ENCODE measurements around the gene FLNA. TPM values are rescaled to one million over a fixed set of nuclear protein-coding genes. Genes with fewer than 3 reads are reported as not detected.

FLNA gene
- total RNA-seq, 3 donors from 2014 or later = 416 to 675 (median 622) TPM

DNA sequence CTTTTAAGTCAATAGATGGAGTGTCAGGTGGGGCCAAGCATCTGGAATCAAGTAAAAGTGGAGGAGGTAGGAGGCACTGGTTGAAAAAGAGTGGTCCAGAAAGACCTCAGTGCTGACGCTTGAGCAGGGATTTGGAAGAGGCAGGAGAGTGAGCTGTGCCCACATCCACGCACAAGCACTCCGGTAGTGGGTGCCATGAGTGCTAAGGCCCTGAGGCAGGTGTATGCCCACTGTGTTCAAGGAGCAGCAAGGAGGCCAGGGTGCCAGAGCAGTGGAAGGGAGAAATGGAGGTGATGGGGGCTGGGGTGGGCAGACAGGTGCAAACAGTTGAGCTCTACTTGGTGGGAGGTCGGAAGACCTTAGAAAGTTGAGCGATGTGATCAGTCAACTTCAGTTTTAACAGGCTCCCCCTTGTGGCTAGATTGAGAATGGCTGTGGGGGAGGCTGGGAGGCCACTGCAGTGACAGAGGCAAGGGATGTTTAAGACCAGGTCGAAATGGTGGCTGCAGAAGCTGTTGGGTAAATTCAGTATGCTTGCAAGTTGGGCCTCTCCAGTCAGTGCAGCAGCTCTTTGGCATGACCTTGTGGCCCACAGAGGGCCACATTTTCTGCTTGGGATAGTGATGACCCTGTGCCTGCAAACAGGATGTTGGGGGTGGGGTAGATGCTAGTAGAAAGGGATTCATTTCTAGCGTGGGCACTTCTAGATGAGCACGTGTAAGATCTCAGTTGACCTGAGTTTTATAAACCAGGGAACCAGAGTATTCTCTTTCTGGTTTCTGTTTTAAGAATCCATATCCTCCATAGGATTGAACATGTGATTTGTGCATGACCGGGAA is 66.1 kb downstream of the FLNA start:
- H3K27me3 ChIP-seq = peaks cover 0 to 73% of the 10 kb centered on the region in 2 donors
- H3K27ac ChIP-seq = no peak overlapping the region
- no peaks in the 10 kb centered on the region for H3K36me3 ChIP-seq
- no peaks in the 10 kb centered on the region for H3K9me3 ChIP-seq
- TF ChIP-seq, protein P1, sequence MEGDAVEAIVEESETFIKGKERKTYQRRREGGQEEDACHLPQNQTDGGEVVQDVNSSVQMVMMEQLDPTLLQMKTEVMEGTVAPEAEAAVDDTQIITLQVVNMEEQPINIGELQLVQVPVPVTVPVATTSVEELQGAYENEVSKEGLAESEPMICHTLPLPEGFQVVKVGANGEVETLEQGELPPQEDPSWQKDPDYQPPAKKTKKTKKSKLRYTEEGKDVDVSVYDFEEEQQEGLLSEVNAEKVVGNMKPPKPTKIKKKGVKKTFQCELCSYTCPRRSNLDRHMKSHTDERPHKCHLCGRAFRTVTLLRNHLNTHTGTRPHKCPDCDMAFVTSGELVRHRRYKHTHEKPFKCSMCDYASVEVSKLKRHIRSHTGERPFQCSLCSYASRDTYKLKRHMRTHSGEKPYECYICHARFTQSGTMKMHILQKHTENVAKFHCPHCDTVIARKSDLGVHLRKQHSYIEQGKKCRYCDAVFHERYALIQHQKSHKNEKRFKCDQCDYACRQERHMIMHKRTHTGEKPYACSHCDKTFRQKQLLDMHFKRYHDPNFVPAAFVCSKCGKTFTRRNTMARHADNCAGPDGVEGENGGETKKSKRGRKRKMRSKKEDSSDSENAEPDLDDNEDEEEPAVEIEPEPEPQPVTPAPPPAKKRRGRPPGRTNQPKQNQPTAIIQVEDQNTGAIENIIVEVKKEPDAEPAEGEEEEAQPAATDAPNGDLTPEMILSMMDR (IDR thresholded peaks at IDR 0.05) = peak in 2 of 3 donors; percentile 64 to 69
- no peak for TF ChIP-seq POLR2A (IDR thresholded peaks at IDR 0.05)
- peak in 1 of 2 donors; percentile 35 for DNase-seq (ENCODE audit: low spot score in 2 of 2)
- H3K4me3 ChIP-seq = no peak overlapping the region
- no peaks in the 10 kb centered on the region for H3K4me1 ChIP-seq
- intact Hi-C loops (cut with DNase I; ENCODE audit: low total_unique reads) = no loop called here

DNA sequence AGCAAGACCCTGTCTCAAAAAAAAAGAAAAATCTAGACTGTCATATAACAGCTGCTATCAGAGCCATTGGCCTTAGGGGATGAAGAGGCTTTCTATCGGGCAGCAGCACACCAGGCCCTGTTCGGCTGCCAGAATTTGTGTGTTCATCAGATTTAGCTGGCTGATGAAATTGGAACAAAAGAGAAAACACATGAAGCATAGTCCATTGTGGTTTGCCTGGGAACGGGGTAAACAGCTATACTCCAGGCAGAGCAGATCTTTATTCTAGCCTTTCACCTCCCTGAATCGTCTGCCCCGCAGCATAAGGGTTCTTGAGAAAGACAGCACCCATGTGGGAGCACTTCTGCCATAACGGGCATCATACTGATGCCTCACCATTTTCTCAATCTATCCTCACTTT is 67.2 kb downstream of the FLNA start:
- peak overlapping the region in 1 of 2 donors; percentile 38 for H3K27ac ChIP-seq
- no peak for DNase-seq (ENCODE audit: low spot score in 2 of 2)
- H3K36me3 ChIP-seq = no peaks in the 10 kb centered on the region
- intact Hi-C loops (cut with DNase I; ENCODE audit: low total_unique reads) = no loop called here
- no peaks in the 10 kb centered on the region for H3K9me3 ChIP-seq
- peaks cover 0 to 65% of the 10 kb centered on the region in 2 donors for H3K27me3 ChIP-seq
- no peaks in the 10 kb centered on the region for H3K4me1 ChIP-seq
- H3K4me3 ChIP-seq = no peak overlapping the region
- TF ChIP-seq, protein P1 (IDR thresholded peaks at IDR 0.05) = no peak
- TF ChIP-seq POLR2A (IDR thresholded peaks at IDR 0.05) (no peak), POLR2AphosphoS5 (IDR thresholded peaks at IDR 0.05) (no peak)

DNA sequence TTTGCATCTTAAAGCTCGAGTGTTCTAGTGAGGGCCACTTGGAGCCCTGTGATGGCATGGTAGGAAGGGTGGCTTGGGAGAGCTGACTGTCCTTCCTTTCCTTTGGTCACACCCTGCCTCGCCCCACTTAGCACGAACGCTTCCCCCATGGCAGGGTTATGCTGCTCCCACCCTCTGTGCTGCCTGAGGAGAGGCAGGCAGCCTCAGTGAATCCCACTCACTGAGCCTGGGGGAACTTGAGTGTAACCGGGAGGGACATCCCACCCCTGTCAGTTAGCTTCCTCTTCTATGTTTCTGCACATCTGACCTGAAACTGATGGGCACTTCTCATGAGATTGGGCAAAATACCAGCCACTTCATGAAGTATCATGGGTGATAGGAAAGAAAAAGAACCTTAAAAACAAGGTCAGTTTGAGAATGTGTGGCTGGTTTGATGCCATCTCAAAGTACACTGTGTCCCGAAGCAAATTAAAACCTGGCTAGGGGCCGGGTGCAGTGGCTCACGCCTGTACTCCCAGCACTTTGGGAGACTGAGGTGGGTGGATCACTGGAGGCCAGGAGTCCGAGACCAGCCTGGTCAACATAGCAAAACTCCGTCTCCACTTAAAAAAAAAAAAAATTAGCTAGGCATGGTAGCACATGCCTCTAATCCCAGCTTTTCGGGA is 68.8 kb downstream of the FLNA start:
- Histone ChIP-seq H3K36me3 (no peaks in the 10 kb centered on the region), H3K9me3 (no peaks in the 10 kb centered on the region), H3K27ac (no peak overlapping the region), H3K4me1 (no peaks in the 10 kb centered on the region), H3K27me3 (peaks cover 0 to 57% of the 10 kb centered on the region in 2 donors), H3K4me3 (no peak overlapping the region)
- no peak for DNase-seq (ENCODE audit: low spot score in 2 of 2)
- no peak for TF ChIP-seq POLR2A (IDR thresholded peaks at IDR 0.05)
- no peak for TF ChIP-seq POLR2AphosphoS5 (IDR thresholded peaks at IDR 0.05)
- TF ChIP-seq, protein P1 (IDR thresholded peaks at IDR 0.05) = no peak
- intact Hi-C loops (cut with DNase I; ENCODE audit: low total_unique reads) = no loop called here

DNA sequence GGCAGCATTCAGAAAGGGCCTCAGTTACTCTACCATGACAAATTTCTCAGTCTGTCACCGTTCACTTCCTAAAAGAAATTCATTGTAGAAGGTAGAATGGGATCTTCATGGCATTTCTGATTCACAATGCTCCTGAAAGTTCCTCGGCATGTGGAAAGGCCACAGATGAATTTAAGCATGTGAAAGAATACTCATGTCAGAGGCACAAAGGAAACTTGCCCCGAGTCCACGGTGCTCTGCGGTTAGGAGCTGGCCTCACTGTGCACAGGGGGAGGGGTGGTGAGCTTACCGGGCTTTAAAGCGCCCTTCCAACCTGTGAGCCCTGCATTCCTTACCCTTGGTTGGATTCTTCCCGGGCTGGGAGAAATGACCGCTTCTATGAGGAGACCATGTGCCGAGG is 69.6 kb downstream of the FLNA start:
- no peak for DNase-seq (ENCODE audit: low spot score in 2 of 2)

More for the DNA sequence above, 69.6 kb downstream of the FLNA start:
- Histone ChIP-seq H3K4me1 (no peaks in the 10 kb centered on the region), H3K27ac (no peak overlapping the region), H3K9me3 (no peaks in the 10 kb centered on the region), H3K4me3 (no peak overlapping the region), H3K36me3 (no peaks in the 10 kb centered on the region), H3K27me3 (peaks cover 0 to 64% of the 10 kb centered on the region in 2 donors)
- TF ChIP-seq POLR2AphosphoS5 (IDR thresholded peaks at IDR 0.05) = no peak
- no peak for TF ChIP-seq POLR2A (IDR thresholded peaks at IDR 0.05)
- TF ChIP-seq, protein P1 (IDR thresholded peaks at IDR 0.05) = no peak
- intact Hi-C loops (cut with DNase I; ENCODE audit: low total_unique reads) = no loop called here

Measured in breast epithelium (tissue), 4 donors.